SU-DHL-6 (cell line): ENCODE data around the gene WASL.

ENCODE experiments used
- H2AFZ ChIP-seq: fragments of 200-600 bp; sonication (generic); 2 replicates; pipeline ENCODE4 v1.6.1; 2014; ENCODE audit warnings: low read depth, mild to moderate bottlenecking, moderate library complexity, mixed read lengths, antibody characterized with exemption, low read length; ENCODE audit not compliant: severe bottlenecking
- H3F3A ChIP-seq: fragments of 200-600 bp; shearing (Covaris generic); 2 replicates; pipeline ENCODE4 v1.6.0; 2016; ENCODE audit warnings: antibody characterized with exemption, mild to moderate bottlenecking; ENCODE audit not compliant: insufficient read depth
- H3K27ac ChIP-seq: fragments of 200-600 bp; sonication (generic); 2 replicates; pipeline ENCODE4 v1.5.1; 2016; ENCODE audit warnings: low read depth, mild to moderate bottlenecking, low read length, moderate library complexity, mixed read lengths
- H3K27me3 ChIP-seq: fragments of 200-600 bp; sonication (generic), shearing (Covaris generic); 2 replicates; pipeline ENCODE4 v1.6.0; 2014; ENCODE audit warnings: mild to moderate bottlenecking, low read length
- H3K36me3 ChIP-seq: fragments of 200-600 bp; sonication (generic); 2 replicates; pipeline ENCODE4 v1.6.1; 2014; ENCODE audit warnings: mild to moderate bottlenecking, low read length, mixed read lengths
- H3K4me2 ChIP-seq: fragments of 300-600, 200-600 bp; shearing (Covaris generic), sonication (generic); 2 replicates; pipeline ENCODE4 v1.6.0; 2014; ENCODE audit warnings: low read length, low read depth, mild to moderate bottlenecking; ENCODE audit not compliant: poor library complexity, severe bottlenecking
- H3K4me3 ChIP-seq: fragments of 200-600 bp; sonication (generic); 2 replicates; pipeline ENCODE4 v1.5.1; 2014; ENCODE audit warnings: antibody characterized with exemption, low read length, mild to moderate bottlenecking, mixed read lengths; ENCODE audit not compliant: insufficient read depth, poor library complexity, severe bottlenecking
- H3K79me2 ChIP-seq: fragments of 200-600 bp; sonication (generic); 2 replicates; pipeline ENCODE4 v1.6.1; 2014; ENCODE audit warnings: mild to moderate bottlenecking, low read length, moderate library complexity; ENCODE audit not compliant: insufficient read depth
- H3K9ac ChIP-seq: fragments of 200-600 bp; sonication (generic); 2 replicates; pipeline ENCODE4 v1.7.0; 2014; ENCODE audit warnings: mild to moderate bottlenecking, low read length
- H3K9me2 ChIP-seq: fragments of 200-600 bp; sonication (generic); replicated peaks from 2 replicates; pipeline ENCODE4 v1.6.1; 2014; ENCODE audit warnings: low read length; ENCODE audit not compliant: insufficient read depth
- H3K9me3 ChIP-seq: fragments of 200-600 bp; sonication (generic); 2 replicates; pipeline ENCODE4 v1.6.1; 2014; ENCODE audit warnings: low read length, mixed read lengths; ENCODE audit not compliant: insufficient read depth
- H4K20me1 ChIP-seq: fragments of 200-600 bp; sonication (generic); 2 replicates; pipeline ENCODE4 v1.6.1; 2014; ENCODE audit warnings: low read depth, mild to moderate bottlenecking, antibody characterized with exemption, low read length, moderate library complexity, mixed read lengths
- EZH2phosphoT487 ChIP-seq: fragments of 200-600 bp; sonication (generic), shearing (Covaris generic); conservative IDR thresholded peaks from 2 replicates; pipeline ENCODE4 v1.6.1; 2018; ENCODE audit warnings: mild to moderate bottlenecking, antibody characterized with exemption, low read length, moderate library complexity, mixed read lengths
- TF ChIP-seq, protein P1 (sequence below): fragments of 200-600 bp; sonication (generic); IDR thresholded peaks from one replicate; pipeline ENCODE4 v1.5.1; 2017; ENCODE audit warnings: antibody characterized with exemption, mild to moderate bottlenecking, low read length, moderate library complexity; ENCODE audit not compliant: insufficient read depth, poor library complexity, severe bottlenecking

The WASL gene

GRCh38 chr7:123750389-123751230 is 1.8 kb upstream of the WASL start:
- H3K4me3 ChIP-seq, result peak overlapping the region; percentile 84
- H3K9ac ChIP-seq, result no peak overlapping the region
- H3K9me2 ChIP-seq, result no peaks in the 10 kb centered on the region
- no peaks in the 10 kb centered on the region for H3K36me3 ChIP-seq
- peaks cover 15% of the 10 kb centered on the region for H3F3A ChIP-seq
- H3K4me2 ChIP-seq, result peak overlapping the region; percentile 88
- H2AFZ ChIP-seq, result no peak overlapping the region
- peaks cover 26% of the 10 kb centered on the region for H3K79me2 ChIP-seq
- no peak overlapping the region for H3K27ac ChIP-seq
- H3K27me3 ChIP-seq, result no peaks in the 10 kb centered on the region
- TF ChIP-seq EZH2phosphoT487, result no peak
- TF ChIP-seq, protein P1, sequence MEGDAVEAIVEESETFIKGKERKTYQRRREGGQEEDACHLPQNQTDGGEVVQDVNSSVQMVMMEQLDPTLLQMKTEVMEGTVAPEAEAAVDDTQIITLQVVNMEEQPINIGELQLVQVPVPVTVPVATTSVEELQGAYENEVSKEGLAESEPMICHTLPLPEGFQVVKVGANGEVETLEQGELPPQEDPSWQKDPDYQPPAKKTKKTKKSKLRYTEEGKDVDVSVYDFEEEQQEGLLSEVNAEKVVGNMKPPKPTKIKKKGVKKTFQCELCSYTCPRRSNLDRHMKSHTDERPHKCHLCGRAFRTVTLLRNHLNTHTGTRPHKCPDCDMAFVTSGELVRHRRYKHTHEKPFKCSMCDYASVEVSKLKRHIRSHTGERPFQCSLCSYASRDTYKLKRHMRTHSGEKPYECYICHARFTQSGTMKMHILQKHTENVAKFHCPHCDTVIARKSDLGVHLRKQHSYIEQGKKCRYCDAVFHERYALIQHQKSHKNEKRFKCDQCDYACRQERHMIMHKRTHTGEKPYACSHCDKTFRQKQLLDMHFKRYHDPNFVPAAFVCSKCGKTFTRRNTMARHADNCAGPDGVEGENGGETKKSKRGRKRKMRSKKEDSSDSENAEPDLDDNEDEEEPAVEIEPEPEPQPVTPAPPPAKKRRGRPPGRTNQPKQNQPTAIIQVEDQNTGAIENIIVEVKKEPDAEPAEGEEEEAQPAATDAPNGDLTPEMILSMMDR, result no peak
- no peaks in the 10 kb centered on the region for H3K9me3 ChIP-seq
- peaks cover 10% of the 10 kb centered on the region for H4K20me1 ChIP-seq

- no peak for TF ChIP-seq EZH2phosphoT487
- Histone ChIP-seq H3K9me2 (no peaks in the 10 kb centered on the region), H3F3A (peaks cover 15% of the 10 kb centered on the region), H3K79me2 (peaks cover 37% of the 10 kb centered on the region), H3K4me2 (peak overlapping the region; percentile 88), H2AFZ (peak overlapping the region; percentile 82), H3K4me3 (peak overlapping the region; percentile 84), H3K27ac (peak overlapping the region; percentile 63), H3K9me3 (no peaks in the 10 kb centered on the region), H3K27me3 (no peaks in the 10 kb centered on the region), H3K9ac (peak overlapping the region; percentile 85), H3K36me3 (no peaks in the 10 kb centered on the region), H4K20me1 (peaks cover 14% of the 10 kb centered on the region)
Observed at GRCh38 chr7:123749537-123749857, 694 bp upstream of the WASL start.

GRCh38 chr7:123748171-123748733 is 551 bp downstream of the WASL start:
- peak overlapping the region; percentile 84 for H3K4me3 ChIP-seq
- H3K4me2 ChIP-seq, result peak overlapping the region; percentile 88
- H3K9me2 ChIP-seq, result no peaks in the 10 kb centered on the region
- H3K27ac ChIP-seq, result peak overlapping the region; percentile 59
- no peaks in the 10 kb centered on the region for H3K36me3 ChIP-seq
- H3K79me2 ChIP-seq, result peaks cover 50% of the 10 kb centered on the region
- H4K20me1 ChIP-seq, result peaks cover 27% of the 10 kb centered on the region
- H3K9me3 ChIP-seq, result no peaks in the 10 kb centered on the region
- peaks cover 15% of the 10 kb centered on the region for H3F3A ChIP-seq
- peak overlapping the region; percentile 85 for H3K9ac ChIP-seq
- H3K27me3 ChIP-seq, result no peaks in the 10 kb centered on the region
- peak overlapping the region; percentile 82 for H2AFZ ChIP-seq
- TF ChIP-seq, protein P1, result no peak
- no peak for TF ChIP-seq EZH2phosphoT487

DNA sequence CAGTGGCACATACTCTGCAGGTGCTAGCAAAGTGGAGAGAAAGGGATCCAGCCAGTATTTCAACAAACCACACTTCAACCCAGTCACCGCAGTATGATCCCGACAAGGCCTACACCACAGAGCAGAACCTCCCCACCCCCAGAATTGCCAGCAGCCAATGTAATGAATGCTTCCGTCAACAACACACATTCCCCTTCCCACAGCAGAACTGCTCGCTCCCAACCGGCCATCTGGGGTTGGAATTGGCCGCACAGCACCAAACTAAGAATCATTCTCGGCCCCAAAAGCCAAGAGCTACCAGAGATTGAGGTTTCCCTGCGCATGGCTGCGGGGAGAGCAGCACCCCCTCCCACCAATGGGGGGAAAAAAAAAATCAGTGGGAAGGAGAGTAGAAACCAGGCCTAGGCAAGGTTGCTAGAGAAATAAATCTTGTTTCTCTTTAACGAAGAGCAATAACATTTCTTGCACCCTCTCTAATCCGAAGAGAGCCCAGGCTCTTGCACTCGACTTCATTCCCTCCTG is 1.1 kb downstream of the WASL start:
- H3F3A ChIP-seq, result peaks cover 15% of the 10 kb centered on the region
- H3K27ac ChIP-seq, result peak overlapping the region; percentile 59
- peaks cover 55% of the 10 kb centered on the region for H3K79me2 ChIP-seq
- peak overlapping the region; percentile 82 for H2AFZ ChIP-seq
- H4K20me1 ChIP-seq, result peaks cover 27% of the 10 kb centered on the region
- peak overlapping the region; percentile 85 for H3K9ac ChIP-seq
- no peaks in the 10 kb centered on the region for H3K27me3 ChIP-seq
- TF ChIP-seq, protein P1, result no peak
- TF ChIP-seq EZH2phosphoT487, result no peak
- no peaks in the 10 kb centered on the region for H3K9me2 ChIP-seq
- peak overlapping the region; percentile 84 for H3K4me3 ChIP-seq
- H3K9me3 ChIP-seq, result no peaks in the 10 kb centered on the region
- H3K4me2 ChIP-seq, result peak overlapping the region; percentile 88
- no peaks in the 10 kb centered on the region for H3K36me3 ChIP-seq
